HL-60 (cell line): Measurements from ENCODE around the gene MIAT.

ENCODE experiments used
- DNase-seq, 2 experiments: peaks; one replicate each; pipeline ENCODE4 v3.0.0-alpha.2; 2010 to 2020; ENCODE audit warnings: low read depth in 1 of 2, low spot score in 1 of 2
- H3K27ac ChIP-seq: fragments of 250-450 bp; sonication (Bioruptor Pico); replicated peaks from 2 replicates; pipeline ENCODE4 v1.5.1; 2020; ENCODE audit warnings: mild to moderate bottlenecking, moderate library complexity
- H3K27me3 ChIP-seq: fragments of 250-450 bp; sonication (Bioruptor Pico); 2 replicates; pipeline ENCODE4 v1.5.1; 2021; ENCODE audit warnings: mild to moderate bottlenecking, moderate library complexity; ENCODE audit not compliant: insufficient read depth, poor library complexity, severe bottlenecking
- H3K4me3 ChIP-seq: replicated peaks from 2 replicates; pipeline ENCODE4 v1.5.1; 2011; ENCODE audit warnings: mild to moderate bottlenecking, control low read depth, low read length; ENCODE audit not compliant: insufficient read depth
- GABPA ChIP-seq: IDR thresholded peaks from 2 replicates; pipeline ENCODE4 v1.6.1; 2012; ENCODE audit warnings: low read depth
- POLR2AphosphoS5 ChIP-seq: IDR thresholded peaks from 2 replicates; pipeline ENCODE4 v1.6.1; 2012; ENCODE audit warnings: low read depth
- REST ChIP-seq: IDR thresholded peaks from 2 replicates; pipeline ENCODE4 v1.6.1; 2012; ENCODE audit warnings: low read depth; ENCODE audit not compliant: insufficient replicate concordance
- SPI1 ChIP-seq: IDR thresholded peaks from 2 replicates; pipeline ENCODE4 v1.6.1; 2012; ENCODE audit warnings: low read depth, mild to moderate bottlenecking, borderline replicate concordance
- TF ChIP-seq, protein P1 (sequence below): IDR thresholded peaks from one replicate; pipeline ENCODE4 v1.5.1; 2011; ENCODE audit warnings: low read length, control low read depth, inconsistent platforms; ENCODE audit not compliant: insufficient read depth

MIAT gene

DNA sequence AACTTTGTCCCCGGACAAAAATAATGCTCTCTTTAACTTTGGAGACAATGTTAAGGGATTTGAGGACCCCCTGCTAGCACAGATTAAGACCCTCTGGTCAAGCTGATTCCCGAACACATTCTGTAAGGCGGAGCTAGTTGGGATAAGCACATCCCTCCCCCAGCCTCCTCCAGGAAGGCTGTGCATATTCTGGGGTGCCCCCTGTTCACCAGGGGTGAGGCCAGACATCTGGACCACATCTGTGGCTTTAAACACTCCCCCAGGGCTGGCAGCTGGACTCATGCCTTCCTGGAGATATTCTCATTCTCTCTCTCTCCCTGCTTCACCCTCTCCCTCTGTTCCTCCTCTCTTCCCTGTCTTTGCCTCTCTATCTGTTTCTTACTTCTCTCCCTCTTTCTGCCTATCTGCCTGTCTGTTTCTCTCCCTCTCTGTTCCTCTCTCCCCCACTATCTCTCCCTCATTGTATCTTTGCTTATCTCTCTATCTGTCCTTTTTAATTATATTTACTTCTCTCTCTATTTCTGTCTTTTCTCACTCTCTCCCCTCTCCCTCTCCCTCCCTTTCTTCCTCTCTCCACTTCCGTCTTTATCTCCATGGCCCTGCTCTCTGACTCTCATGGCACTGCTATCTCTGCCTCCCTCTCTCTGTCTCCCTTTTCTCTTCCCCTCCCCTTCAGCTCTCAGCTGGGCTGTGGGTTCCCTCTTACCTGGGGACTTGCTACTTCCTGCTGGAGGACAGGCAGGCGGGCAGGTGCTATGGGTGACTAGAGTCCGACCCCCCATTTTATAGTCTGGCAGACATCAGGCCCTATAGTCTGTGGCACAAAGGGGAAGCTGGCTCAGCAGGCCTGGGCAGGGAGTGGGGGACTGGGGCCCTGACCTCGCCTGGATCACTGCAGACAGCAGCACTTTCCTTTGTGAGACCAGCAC lies 39.9 kb upstream of the MIAT start, which contains the start of gene CRYBB1:
TSS of gene CRYBB1 (minus strand) at position 757 of the 929 bp plus-strand sequence. CDS start 1,708 bp downstream, outside the sequence.
- Histone ChIP-seq H3K4me3 (no peak within 1 kb of the TSS), H3K27me3 (no peaks in the 10 kb centered on the region), H3K27ac (peak within 1 kb of the TSS; percentile 87)
- peak; percentile 75; the same call in 1 of the 2 replicates for TF ChIP-seq SPI1
- TF ChIP-seq POLR2AphosphoS5: 0 out of 2 replicates have a peak, but pooled peaks have one; percentile 33
- TF ChIP-seq REST: peak; percentile 32
- no peak for TF ChIP-seq GABPA
- peak in 1 of 2 experiments; percentile 67 for DNase-seq

DNA sequence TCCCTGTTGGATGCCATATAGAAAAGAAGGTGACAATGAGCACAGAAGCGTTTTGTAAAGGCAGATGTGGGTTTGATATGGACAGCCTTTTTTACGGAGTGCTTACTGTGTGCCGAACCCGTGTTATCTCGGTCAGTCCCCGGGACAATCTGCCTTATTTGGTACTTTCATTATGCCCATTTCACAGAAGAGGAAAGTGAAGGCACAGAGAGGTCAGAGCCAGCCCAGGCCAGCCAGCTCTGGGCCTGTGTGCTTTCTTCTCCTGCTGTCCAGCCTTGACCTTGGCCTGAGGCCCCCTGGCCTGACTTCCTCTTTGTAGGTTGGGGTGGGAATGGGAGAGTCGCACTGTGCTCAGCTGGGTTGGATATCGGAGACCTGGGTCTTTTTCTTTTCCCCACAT lies 38.9 kb upstream of the MIAT start:
- no peak for DNase-seq
- Histone ChIP-seq H3K27ac (peak overlapping the region; percentile 87), H3K27me3 (no peaks in the 10 kb centered on the region), H3K4me3 (no peak overlapping the region)
- TF ChIP-seq REST (no peak), GABPA (no peak), POLR2AphosphoS5 (no peak)
- TF ChIP-seq, protein P1, sequence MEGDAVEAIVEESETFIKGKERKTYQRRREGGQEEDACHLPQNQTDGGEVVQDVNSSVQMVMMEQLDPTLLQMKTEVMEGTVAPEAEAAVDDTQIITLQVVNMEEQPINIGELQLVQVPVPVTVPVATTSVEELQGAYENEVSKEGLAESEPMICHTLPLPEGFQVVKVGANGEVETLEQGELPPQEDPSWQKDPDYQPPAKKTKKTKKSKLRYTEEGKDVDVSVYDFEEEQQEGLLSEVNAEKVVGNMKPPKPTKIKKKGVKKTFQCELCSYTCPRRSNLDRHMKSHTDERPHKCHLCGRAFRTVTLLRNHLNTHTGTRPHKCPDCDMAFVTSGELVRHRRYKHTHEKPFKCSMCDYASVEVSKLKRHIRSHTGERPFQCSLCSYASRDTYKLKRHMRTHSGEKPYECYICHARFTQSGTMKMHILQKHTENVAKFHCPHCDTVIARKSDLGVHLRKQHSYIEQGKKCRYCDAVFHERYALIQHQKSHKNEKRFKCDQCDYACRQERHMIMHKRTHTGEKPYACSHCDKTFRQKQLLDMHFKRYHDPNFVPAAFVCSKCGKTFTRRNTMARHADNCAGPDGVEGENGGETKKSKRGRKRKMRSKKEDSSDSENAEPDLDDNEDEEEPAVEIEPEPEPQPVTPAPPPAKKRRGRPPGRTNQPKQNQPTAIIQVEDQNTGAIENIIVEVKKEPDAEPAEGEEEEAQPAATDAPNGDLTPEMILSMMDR: no peak

DNA sequence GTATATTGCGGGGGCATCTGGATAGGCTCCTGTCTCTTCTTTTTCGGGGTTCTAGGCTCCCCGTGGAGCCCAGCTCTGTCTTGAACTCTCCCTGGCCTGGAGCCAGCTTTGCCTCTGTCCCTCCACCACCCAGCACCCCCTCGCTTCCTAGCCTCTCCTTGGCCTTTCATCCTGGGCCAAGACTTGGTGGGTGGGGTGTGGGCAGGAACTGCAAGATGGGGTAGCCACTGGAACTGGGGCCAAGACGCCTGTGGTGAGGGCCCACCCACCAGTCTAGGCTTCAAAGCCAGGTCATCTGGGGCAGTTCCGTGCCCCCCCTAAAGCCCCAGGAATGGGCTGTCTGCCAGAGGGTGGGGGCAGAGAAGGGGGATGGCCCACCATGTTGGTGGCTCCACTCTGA lies 37.9 kb upstream of the MIAT start:
- H3K4me3 ChIP-seq: no peak overlapping the region
- H3K27ac ChIP-seq: no peak overlapping the region
- DNase-seq: no peak
- TF ChIP-seq REST (no peak), GABPA (no peak), SPI1 (no peak), POLR2AphosphoS5 (no peak)
- TF ChIP-seq, protein P1: no peak
- no peaks in the 10 kb centered on the region for H3K27me3 ChIP-seq
